HG03097 (cell line): ENCODE results near the gene EXOC6B.

Experiments used
- ATAC-seq: cut with Tn5 transposase; IDR thresholded peaks from one replicate; pipeline ENCODE4 v1.9.1; 2021; ENCODE audit not compliant: unreplicated experiment, low FRiP score

The EXOC6B gene

DNA sequence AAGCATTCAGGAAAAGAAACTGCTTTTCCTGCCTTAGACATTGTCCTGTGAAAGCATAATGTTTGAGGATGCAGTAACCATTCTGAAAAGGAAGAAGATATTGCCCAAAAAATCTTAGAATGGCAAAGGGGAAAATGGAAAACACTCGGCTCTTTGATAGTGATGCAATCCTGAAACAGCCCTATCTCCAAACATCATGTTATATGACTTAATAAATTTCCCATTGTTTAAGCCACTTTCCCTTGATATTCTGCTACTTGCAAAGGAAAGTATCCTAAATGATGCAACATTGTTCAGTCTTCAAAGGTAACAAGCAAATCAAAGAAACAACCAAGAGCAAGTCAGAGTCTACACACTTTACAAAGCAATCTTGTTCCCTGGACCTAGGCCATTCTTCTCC, 78.5 kb downstream of the EXOC6B start:
- no peak for ATAC-seq

DNA sequence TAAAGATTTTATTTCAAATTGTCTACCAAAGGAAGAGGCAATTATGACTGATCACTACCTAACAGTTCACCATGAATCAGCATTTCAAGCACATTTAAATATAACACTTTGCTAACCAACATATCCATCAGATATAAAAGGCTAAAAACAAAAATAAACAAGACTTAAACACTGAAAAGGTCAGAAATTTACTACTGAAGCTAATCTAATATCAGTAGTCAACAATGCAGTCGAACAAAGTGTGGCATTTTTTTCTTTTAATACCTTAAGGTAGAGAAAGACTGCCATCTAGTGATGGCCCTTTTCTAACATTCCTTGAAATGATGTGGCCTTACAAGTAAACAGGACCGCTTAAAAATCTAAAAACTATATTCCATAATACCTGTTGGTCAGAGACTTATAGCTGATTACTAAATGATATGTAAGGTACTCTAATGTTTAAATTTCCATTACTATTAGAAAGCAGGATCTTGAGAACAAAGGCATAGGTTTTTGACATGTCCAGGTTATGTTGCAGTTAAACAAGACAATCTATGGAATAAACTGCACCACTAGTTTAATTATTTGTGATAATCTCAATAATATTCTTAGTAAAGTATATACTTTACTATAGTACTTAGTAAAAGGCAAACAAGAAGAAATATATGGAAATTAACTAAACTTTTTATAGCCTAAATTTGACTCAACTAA, 80.0 kb downstream of the EXOC6B start:
- no peak for ATAC-seq

DNA sequence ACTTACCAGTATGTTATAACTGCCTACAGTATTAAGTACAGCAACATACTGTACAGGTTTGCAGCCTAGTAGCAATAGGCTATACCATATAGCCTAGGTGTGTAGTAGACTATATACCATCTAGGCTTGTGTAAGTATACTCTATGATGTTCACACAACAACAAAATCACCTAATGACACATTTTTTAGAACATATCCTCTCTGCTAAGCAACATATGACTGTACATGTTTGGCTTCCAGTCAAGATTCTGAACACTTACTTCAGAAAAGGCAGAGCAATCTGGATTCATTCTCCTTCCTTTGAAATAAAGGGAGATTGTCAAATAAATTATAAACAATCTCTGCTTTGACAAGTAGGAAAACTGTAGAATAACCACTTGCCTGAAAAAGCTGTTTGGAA, 81.8 kb downstream of the EXOC6B start:
- no peak for ATAC-seq

DNA sequence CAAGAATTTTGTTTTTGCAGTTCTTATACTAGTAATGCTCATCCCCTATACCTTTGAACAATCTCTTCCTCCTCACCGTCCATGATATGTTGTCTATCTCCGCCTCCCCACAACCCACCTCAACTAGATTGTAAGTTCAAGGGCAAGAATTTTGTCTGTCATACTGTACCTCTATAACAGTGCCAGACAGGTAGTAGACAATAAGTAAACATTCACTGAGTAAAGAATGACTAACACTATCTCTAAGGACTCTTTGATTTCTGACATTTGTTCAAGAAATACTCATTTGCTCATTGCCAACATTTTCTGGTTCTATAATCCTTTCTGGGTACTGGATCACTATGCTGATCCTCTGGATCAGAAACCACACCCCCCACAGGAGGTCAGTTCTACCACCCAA, 82.4 kb downstream of the EXOC6B start:
- no peak for ATAC-seq

DNA sequence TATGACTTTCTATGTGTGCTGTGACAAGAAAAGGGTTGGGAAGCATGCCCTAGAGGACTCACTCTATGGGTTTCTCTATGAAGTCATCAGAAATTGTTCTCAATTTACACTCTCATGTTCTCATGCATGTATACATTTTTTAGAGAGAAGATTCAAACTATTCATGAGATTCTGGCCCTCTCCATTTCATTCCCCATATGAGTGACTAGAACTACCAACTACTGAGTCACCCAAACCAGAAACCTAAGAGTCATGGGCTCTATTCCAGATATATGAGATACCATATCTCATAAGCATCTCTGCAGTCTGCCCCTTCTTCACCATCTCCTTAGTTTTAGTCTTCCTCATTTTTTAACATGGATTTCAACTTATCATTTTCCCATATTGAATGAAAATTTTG, 87.7 kb downstream of the EXOC6B start:
- no peak for ATAC-seq

DNA sequence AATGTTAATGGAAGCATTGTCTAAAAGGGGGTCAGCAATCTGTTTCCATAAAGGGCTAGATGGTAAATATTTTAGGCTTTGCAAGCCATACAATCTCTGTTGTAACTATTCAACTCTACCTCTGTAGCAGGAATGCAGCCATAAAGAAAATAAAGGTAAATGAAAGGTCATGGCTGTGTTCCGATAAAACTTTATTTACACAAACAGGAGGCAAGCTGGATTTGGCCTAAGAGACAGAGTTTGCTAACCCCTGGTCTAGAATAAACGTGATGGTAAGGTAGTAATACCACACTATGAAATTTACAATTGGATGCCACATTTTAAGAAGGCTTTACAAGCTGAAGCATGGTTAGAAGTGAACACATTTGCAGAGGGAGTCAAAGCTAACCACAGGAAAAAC, 91.4 kb downstream of the EXOC6B start:
- ATAC-seq, result no peak

DNA sequence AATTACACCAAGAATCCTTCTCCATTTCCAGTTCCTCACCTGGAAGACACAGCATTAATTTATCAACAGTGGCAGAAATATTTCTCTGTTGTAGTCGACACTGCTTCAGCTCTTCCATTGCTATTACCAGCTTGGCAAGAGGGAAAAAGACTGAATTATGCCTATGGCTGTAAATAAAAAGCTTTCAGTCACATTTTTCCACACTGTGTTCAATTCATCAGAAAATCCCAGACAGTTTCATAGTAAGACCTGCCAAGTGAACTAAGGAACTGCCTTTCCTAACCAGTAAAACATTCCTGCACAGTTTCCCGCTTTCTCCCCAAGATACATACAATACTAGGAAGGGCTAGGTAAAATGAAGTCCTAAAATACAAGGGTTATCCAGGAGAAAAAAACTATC, 94.7 kb downstream of the EXOC6B start:
- no peak for ATAC-seq

GRCh38 chr2:72727356-72727755, 98.5 kb downstream of the EXOC6B start:
- no peak for ATAC-seq

GRCh38 chr2:72723769-72724370, 102.0 kb downstream of the EXOC6B start:
- ATAC-seq, result no peak

- ATAC-seq, result no peak
These were observed 103.3 kb downstream of the EXOC6B start for GRCh38 chr2:72722492-72723070.

DNA sequence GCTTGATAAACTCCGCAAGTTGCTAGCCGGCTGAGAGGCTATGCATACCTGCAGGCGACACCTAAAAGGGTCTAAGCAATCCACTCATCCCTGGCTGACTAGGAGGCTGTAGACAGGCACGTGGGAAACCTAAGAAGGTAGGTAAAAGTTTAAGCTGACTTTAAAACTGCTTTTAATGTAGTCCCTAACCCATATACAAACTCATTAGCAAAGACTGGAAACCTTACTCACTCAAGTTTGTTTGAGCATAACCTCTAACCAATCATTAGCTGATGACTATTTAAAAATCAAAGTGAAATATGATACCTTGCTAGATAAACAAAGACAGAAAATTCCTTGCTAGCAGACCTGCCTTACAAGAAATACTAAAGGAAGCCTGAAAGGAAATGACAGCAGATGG, 106.4 kb downstream of the EXOC6B start:
- ATAC-seq, result no peak

- ATAC-seq, result no peak
These were observed 107.0 kb downstream of the EXOC6B start for GRCh38 chr2:72718876-72719275.

DNA sequence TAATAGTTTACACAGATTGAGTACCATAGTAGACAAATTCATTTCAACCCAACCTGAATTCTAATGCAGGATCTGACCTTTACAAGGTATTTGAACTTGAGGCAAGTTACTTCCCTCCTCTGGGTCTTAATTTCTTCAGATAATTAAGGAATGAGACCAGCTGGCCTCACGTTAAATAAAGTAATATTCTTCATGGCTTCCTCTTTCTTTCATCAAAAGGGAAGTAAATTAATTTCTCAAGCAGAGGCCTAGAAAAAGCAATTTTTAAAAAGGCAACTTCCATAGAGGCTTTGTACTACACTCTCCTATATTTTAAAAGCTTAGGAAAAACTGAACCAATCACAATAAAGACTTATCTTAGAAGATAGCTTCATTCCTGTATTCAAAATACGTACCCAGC, 109.2 kb downstream of the EXOC6B start:
- ATAC-seq, result no peak

DNA sequence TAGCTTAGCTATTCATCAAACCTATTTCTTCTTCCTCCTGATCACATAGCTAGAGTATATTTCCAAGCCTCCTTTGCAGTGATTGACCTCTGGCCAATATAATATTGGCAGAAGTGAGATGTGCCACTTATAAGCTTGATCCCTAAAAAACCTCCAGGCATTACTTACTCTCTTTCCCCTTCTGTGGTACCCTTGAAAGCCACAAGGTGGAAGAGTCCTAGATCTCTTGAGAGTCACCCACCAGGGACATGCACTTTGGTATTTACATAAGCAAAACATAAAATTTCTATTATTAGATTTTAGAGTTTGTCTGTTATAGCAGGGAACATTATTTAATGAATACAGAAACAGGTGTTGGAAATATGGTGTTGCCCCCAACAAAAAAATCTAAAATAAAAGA, 112.0 kb downstream of the EXOC6B start:
- no peak for ATAC-seq

- no peak for ATAC-seq
These were observed 112.9 kb downstream of the EXOC6B start for GRCh38 chr2:72712977-72713376.

- ATAC-seq, result no peak
These were observed 113.5 kb downstream of the EXOC6B start for GRCh38 chr2:72712304-72712703.

DNA sequence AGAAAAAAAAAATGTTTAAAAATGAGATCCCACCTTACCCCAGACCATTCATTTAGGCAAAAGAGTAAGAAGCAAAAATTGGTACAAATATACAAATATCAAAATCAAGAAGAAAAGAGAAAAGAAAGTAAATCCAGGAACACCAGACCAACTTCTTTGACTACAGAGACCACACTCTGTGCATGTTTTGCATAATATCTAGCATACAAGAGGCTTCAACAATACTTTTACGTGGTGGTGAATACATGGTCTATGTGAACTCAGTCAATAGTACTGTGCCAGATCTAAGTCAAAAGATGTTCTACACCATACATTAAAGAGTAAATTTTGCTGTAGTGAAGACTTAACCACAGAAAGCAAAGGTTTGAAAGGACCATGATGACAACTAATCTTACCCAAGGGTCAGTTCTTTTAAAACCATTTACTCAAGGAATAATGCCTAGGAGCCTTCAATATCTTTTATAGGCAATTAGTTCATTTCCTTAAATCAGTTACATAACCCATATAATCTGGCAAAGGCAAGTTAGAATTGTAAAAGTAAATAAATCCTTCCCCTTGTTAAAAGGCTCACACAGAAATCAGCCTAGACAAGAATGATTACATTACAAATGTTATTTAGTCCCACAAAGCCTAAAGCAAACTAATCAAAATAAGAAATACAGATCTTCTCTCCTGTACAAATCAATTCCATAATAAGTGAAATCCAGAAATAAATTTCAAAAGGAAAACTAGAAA, 115.2 kb downstream of the EXOC6B start:
- ATAC-seq, result no peak

DNA sequence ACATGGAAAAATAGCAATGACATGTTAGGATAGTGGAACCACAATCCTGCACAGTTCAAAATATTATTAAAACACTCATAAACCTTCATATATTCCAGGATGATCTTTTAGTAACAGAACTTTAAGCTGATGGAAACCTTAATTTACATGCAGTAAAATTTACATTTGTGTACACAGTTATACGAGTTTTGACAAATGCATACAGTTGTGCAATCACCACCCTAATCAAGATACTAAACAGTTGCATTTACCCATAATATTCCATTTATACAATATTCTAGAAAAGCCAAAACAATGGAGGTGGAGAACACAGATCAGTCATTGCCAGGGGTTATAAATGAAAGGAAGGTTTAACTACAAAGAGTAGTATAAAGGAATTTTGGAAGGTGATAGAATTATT, 117.6 kb downstream of the EXOC6B start:
- no peak for ATAC-seq

DNA sequence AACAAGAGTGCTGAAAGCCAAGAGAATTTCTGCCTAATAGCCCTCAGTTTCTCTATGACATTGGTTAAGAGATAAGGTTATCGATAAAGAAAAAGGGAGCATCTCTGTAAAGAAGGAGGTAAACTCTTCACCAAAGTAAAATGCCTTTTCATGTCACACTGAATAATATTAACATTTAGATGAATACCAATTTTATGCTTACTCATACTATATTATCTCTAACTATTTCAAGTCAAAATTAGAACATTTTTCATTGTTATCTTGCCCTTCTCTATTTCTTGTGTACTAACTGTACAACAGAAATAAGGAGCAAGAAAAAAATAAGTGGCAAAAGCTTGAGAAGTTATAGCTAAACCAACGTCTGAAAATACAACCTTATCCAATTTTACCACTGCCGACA, 127.5 kb downstream of the EXOC6B start:
- no peak for ATAC-seq

GRCh38 chr2:72696559-72696958, 129.3 kb downstream of the EXOC6B start:
- ATAC-seq, result no peak

- no peak for ATAC-seq
These were observed 130.2 kb downstream of the EXOC6B start for GRCh38 chr2:72695676-72696075.
